DMS79 treated with DMSO at 0.1 percent for 48 hours (cell line): Measurements from ENCODE around the gene MET.
A peak's percentile ranks its signal among the peaks of the same experiment; 100 is the strongest.
"Not testable (repeated sequence)": the region's sequence is repeated elsewhere in the genome, so short reads cannot be mapped to it uniquely, and the experiment has no call there.

Experiments
- DNase-seq: peaks from one replicate; lab custom pipeline; 2025; lab: John Stamatoyannopoulos, UW

The MET gene

DNA sequence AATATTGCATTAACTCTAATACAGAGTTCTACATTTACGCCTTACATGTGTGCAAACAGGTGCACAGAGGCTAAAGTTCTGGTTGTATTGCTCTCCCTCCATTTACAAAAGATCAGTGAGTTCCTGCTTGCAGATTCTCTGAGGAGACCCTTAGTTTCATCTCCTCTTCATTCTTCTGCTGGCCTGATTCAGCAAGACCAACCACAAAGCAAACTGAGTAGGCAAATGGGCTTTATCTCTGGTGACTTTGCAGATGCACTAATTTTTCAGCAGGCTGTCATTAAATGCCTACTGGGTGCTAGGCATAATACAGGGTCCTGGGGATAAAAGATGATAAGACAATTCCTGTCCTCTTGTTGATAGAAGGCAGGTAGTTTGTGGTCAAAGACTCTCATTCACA lies 56.4 kb downstream of the MET start:
- DNase-seq, result no peak

DNA sequence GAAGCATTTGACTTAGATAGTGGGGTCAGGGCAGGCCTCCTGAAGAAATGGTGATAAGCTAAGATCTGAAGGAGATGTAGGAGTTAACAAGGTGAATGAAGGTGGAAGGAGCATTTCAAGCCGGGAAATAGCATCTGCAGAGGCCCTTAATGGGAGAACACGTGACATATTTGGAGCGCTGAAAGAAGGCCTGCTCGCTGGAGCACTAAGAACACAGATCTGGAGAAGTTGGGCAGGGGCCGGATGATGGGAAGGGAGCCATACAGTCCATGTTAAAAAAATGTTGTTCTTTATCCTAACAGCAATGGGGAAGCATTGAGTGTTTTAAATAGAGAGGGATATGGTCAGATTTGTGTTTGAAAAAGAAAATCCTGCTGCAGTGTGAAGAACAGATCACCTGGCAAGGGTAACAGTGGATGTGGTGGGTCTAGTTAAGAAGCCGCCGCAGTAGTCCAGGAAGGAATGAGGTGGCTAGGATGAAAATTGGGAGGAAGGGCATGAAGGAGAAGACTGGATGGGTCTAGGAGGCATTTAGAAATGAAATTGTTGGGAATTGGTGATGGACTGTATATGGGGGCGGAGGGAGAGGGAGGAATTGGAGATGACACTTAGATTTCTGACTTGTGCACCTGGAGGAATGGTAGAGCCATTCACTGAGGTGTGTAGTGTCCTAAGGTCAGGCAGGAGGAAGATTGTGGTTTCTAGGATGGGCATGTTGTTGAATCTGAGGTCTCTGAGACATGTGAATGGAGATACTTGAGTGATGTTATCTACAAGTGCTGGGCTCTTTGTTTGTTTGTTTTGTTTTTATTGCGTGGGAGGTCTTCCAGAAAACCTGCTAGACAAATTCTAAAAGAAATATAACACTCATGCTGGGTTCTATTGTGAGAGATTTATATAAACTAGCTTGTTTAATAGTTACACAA lies 58.4 kb downstream of the MET start:
- DNase-seq, result peak; percentile 84

DNA sequence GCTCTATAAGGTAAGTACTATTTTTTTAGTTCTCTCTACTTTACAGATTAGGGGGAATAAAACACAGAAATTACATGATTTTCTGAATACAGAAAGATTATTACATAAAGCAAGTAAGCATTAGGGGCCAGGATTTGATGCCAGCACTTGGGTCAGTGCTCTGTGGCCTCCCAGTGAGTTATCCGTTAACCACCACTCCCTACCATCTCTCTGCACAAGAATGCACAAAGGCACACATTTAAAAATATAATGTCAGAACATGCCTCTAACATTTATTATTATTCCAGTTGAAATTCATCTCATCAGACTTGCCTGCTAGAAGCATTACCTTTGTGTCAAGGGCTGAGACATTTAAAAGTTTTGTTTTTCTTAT lies 59.0 kb downstream of the MET start:
- DNase-seq, result no peak

DNA sequence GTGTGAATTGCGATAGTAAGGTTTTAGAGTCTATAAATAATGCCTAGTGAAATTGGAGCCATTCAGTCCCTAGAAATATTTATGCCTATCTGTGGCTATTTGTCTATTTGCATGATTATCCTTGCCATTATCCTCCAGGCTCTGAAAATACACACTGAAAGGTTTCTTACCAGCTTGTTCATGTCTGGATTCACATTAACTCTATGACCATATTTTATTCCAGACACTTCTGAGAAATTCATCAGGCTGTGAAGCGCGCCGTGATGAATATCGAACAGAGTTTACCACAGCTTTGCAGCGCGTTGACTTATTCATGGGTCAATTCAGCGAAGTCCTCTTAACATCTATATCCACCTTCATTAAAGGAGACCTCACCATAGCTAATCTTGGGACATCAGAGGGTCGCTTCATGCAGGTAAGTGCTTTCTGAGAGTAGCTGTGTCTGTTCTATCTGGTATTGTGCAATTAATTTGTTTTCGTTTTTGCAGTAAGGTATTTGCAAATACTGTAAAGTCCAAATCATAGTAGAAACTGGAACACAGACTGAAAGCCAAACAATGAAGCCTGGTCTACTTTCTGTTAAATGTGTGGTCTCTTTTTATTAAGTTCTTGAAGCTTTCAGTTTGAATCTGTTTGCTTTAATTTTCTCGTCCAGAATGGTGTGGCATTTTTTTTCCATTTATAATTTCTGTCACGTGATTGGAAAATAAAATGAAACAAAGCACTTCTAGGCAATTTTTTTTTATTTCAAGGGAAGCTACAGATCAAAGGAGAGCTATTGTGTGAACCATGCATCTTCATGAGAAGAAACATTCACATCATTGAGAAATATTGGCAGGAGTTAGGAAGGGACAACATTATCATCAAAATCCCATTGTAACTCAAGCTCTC lies 59.7 kb downstream of the MET start:
- DNase-seq, result peak; percentile 54

DNA sequence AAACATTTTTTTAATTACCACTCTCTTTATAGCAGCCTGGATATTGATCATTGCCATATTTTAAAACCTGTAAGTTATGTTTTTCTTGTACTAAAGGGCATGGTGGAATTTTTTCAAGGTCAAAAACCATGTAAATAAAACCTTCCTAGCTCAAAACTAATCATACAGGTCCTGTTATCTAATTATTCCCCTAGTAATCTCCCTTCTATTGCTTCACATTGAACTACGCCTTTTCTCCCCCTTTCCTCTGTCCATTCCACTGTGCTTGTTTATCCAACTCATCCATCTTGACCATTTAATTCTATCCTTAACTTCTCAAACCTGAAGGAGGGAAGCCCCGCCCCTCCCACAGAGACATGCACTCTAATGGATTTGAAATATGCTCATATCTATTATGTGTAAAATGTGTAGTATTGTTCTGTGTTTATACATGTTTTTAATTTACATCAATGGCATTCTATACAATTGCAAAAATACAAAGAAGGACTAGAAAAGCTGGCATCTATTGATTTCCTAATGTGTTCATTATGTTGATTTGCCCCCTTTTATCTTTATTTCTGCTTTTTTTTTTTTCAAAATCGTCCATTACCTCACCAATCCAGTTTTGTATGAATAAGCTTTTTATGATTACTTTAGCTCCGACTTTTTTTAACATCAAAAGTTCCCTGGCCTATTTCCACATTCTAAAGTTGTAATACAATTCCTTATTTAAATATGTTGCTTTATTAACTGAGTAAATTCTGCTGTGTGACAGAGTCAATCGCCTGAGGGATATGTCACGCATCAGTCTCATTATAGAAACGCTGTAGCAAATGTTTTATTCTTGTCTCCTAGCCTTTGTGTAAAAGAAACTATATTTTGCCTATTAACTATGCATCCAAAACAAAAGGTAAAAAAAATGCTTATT lies 61.0 kb downstream of the MET start:
- no peak for DNase-seq

DNA sequence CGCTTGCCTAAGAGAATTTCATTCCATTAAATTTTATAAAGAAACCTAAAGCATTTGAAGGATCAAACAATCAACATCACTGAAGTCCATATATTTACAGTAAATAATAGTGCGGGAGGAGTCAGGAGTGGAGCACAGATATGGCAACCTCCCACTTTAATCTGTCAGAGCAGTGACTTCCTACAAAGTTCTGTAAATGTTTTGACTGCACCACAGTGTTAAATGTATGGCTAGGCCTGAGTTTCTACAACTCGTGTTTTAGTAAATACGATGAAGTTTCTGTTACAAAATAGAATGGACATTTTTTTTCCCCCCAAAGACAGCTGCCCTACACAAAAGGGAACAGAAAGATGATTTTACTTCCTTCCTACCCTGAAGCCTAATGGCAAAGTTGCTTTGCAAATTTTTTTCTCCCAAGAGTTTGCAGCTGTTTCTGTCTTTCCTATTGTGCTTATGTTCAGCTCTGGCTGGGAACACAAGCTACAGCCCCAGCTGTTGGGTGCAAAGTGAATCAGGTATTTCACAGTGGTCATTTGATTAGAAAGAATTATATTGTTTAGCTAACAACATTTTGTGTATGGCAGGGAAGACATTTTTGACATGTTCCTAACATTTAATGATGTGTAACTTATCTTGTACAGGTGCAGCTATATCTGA lies 62.1 kb downstream of the MET start:
- no peak for DNase-seq

DNA sequence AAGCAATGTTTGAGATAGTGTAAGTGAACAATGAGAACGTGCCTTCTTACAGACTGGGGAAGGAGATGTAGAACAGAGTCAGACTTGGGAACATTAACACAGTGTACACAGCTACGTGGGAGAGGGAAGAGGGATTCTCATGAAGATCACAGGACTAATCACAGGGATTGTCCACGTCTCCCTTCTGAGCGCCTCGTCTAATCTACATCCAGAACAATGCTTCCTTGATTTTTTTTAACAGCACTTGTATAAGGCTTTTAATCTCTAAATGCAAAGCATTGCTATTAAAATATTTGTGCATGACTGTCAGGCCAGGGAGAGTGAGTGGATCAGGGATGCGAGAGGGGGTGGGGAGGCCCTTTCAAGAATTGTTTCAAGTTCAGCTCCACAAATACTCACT lies 62.7 kb downstream of the MET start:
- DNase-seq, result no peak

DNA sequence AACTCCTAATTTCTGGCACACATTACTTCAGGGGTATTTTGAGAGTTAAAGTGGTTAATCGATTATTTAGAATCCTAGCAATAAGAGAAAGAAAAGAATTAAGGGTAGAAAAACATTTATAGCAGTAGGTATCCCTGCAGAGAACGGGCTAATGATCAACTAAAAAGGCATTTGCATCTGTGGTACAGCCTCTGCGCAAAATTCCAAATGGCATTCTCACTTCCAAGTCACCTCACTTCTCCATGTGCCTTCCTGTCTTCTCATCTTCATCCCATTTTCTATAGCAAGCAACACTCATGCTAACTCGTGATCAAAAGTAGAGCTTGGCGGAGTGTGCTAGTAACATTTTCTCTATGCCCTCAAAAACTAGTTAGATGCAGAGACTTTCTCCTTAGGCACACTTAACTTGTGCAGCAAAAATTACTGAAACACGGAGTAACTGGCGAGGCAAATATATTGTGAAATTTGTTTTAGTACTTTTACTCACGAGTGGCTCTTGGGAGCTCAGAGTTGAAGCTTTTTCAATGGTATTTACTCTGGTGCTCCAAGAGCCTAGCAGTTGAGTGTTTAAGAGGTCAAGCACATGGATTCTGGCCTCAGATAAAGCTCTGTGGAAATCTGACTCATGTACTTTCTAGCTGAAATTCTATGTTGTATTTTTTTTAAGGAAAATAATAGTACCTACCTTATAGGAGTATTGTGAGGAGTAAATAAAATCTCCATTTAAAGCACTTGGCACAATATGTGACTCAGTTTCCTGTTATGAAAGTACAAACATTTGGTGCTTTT lies 65.1 kb downstream of the MET start:
- DNase-seq, result peak; percentile 49

DNA sequence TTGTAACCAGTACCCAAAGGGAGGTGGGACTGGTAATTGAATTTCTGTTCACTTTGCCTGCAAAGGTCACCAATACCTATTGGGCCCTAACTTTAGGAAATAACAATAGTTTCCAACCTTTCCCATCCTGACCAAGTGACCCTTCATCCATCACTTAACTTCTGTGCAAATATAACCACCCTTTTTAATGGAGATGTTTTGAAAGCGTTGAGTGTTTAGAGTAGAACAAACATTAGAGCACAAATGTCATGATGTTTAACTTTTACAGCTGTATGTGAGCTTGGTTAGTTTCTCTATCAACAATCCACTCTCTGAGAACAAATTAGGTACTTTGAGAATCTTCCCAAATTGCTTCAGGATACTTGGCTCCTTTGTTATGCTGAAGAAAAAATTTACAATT lies 66.4 kb downstream of the MET start:
- no peak for DNase-seq

DNA sequence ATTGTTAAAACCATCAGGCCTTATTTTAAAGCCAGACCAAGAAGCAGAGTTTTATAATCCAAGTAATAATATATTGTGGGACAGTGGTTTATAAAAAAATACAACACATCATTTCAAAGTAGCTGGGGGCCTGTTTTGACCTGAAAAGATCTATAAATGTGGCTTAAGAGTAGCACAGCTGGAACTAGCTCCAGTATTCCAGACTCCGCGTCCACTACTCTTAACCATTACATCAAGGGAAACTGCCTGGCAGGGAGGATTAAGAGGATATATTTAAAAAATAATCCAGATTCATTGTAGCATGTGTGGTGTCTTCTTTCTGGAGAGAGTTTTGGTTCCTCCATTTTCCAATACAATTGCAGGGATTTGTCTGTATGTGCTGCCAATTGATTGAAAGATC lies 67.3 kb downstream of the MET start:
- no peak for DNase-seq

DNA sequence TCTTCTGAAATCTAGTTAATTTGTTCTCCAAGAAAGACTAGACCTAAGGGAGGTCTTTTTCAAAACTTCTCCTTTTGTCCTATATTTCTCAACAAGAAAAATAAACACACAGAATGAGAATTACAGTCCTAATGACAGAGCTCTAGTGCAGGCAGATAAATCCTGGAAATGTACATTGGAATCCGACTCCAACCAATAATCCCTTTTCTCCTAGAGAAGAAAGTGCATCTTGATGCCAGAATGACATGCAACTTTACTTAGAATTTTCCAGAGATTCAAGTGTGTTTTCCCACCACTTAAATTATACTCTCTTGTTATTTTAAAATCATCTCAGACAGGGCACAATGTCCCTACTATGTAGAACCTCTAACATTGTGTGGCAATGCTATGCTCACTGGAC lies 68.2 kb downstream of the MET start:
- no peak for DNase-seq

DNA sequence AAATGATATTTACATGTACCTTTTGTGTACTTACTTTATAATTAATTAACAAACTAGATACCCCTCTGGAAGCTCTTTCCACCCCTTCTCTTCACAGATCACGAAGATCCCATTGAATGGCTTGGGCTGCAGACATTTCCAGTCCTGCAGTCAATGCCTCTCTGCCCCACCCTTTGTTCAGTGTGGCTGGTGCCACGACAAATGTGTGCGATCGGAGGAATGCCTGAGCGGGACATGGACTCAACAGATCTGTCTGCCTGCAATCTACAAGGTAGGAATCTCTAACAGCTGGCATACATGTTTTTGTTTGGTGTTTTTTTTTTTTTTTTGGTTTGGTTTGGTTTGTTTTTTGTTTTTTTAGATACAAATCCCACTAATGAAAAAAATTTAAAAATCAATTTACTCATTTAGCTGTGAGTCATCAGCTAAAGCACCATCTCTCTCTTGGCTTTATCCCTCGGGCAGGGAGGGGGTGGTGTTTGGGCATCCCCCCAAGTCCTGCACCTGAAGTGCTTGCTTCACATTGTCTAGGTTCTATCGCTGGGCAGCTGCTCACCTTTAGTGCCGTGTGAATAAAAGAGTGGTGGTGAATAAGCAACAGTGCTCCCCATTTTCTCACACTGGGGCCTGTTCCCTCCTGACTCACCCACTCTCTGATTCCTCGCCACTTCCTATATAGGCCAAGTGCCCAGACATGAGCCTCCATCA lies 68.9 kb downstream of the MET start:
- DNase-seq, result no peak

DNA sequence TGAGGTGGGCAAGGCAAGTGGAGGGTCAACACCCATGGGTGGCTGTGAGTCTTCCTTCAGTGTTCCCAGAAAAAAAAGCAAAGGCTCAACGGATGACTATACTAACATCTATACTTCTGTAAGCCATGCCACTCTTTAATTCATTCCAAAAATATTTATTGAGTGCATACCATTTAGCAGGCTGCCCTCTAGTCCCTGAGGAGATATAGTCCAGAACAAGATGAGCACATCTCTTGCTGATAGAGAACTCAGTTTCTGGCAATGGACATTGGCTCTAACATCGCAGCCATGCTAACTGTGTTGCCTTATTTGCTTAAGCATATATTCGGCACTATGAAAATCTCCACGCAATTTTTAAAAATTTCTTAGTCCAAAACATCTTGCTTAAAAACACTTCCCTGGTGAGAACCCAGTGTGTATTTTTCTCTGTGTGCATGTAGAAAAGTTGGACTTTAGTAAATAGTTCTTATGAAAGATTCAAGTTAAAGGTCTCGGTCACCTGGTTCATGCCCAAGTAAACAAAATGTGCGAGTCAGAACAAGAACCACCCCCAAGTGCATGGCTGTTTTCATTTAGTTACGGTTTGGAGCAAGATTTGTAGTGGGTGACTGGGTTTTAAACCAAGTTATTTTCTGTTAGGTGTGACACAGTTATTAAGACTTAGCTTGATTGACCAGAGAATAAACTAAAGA lies 69.8 kb downstream of the MET start:
- DNase-seq, result no peak

DNA sequence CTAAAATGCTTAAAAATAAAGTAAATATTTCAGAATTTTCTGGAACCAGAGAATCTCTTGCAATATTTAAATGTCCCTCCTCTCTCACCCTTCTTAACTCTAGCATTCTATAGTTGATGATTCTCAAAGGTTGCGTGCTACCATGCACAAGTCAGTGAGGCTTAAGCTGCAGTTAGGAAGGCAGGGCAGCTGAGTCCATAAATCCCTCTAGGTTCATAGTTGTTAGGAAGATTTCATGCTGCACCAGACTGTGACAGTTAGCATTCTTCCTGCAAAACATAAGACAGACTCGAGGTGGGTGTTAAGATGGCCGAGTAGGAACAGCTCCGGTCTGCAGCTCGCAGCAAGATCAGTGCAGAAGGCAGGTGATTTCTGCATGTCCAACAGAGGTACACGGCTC lies 70.6 kb downstream of the MET start:
- no peak for DNase-seq

DNA sequence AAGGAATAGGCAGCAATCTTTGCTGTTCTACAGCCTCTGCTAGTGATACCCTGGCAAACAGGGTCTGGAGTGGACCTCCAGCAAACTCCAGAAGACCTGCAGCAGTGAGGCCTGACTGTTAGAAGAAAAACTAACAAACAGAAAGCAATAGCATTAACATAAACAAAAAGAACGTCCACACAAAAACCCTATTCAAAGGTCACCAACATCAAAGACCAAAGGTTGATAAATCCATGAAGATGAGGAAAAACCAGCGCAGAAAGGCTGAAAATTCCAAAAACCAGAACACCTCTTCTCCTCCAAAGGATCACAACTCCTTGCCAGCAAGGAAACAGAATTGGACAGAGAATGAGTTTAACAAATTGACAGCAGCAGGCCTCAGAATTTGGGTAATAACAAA lies 71.8 kb downstream of the MET start:
- DNase-seq, result not testable (repeated sequence)

DNA sequence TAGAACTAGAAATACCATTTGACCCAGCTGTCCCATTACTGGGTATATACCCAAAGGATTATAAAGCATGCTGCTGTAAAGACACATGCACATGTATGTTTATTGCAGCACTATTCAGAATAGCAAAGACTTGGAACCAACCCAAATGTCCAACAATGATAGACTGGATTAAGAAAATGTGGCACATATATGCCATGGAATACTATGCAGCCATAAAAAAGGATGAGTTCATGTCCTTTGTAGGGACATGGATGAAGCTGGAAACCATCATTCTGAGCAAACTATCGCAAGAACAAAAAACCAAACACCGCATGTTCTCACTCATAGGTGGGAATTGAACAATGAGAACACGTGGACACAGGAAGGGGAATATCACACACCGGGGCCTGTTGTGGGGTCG lies 74.4 kb downstream of the MET start:
- not testable (repeated sequence) for DNase-seq

DNA sequence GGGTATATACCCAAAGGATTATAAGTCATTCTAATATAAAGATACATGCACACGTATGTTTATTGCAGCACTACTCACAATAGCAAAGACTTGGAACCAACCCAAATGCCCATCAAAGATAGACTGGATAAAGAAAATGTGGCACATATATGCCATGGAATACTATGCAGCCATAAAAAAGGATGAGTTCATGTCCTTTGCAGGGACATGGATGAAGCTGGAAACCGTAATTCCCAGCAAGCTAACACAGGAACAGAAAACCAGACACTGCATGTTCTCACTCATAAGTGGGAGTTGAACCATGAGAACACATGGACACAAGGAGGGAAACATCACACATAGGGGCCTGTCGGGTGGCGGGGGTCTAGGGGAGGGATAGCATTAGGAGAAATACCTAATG lies 79.1 kb downstream of the MET start:
- not testable (repeated sequence) for DNase-seq

DNA sequence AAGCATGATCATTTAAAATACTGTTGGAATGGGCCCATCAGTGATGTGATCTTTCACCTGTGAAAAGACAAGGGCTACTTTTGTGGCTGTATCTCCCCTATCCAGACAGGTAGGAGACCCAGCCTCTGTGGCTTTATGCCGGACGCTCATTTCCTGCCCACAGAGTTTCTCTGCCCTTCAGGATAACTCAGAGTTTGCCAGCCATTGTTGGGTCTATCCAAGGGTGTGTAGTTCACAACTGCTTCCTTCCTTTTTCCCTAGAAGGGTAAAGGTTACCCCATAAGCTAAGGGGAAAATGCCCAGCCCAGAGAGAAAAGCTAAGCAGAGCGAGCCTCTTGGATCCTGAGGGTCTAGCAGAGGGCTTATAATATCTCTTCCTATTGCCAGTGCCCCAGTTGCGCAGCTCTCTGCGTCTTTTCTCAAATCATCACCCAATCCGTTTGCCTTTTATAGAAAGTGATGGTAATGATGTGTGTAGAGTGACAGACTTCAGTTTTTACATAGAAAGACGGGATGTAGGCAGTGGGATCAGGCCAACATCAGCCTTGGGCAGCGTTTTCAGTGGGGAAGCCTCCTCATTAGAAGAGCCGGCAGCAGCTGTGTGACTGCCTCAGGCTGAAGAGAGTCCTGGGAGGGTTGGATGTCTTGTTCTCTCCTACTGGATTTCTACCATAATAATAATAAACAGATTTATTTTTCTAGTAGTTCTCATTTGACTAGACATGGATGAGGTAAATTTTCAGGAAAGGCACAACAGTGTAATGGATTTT lies 80.5 kb downstream of the MET start:
- DNase-seq, result no peak

DNA sequence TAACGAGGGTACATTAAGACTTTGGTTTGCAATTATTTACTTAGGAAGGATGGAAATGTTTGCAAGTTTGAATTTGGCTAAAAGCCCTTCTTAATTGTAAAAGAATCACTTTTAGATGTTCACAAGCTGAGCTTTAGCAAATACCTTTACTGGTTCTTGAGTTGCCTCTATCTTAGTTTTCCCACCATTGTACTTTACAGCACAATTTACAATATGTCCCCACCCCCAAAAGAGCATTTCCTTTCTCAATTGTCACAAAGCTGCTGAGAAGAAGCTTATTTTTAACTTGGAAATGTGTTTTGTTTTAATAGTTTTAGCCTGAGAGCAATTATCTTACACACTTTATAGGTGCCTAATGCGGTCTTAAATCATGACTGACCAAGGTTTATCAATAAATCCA lies 81.1 kb downstream of the MET start:
- DNase-seq, result no peak
